ENCODE data around the gene TOR2A. TPM values are rescaled to one million over a fixed set of nuclear protein-coding genes. Genes with fewer than 3 reads are reported as not detected.

Gene TOR2A
- total RNA-seq, 2 experiments from 2014 or later, result 24.9 TPM

DNA sequence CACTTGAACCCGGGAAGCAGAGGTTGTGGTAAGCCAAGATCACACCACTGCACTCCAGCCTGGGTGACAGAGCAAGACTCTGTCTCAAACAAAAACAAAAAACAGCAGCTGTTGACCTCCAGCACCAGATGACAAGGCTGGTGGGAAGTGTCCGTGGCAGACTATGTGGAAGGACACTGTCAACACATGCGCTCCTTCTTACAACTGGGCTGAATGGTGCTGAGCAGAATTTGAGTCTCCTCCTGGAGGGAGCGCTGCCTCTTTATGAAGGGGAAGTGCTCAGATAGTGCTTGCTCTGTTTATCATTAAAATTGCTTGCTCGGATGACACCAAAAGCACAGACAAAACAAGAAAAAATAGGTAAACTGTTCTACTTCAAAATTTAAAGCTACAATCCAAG, 37.5 kb downstream of the TOR2A start:
- ChIA-PET POLR2A (no interaction called here), CTCF (no interaction called here)

DNA sequence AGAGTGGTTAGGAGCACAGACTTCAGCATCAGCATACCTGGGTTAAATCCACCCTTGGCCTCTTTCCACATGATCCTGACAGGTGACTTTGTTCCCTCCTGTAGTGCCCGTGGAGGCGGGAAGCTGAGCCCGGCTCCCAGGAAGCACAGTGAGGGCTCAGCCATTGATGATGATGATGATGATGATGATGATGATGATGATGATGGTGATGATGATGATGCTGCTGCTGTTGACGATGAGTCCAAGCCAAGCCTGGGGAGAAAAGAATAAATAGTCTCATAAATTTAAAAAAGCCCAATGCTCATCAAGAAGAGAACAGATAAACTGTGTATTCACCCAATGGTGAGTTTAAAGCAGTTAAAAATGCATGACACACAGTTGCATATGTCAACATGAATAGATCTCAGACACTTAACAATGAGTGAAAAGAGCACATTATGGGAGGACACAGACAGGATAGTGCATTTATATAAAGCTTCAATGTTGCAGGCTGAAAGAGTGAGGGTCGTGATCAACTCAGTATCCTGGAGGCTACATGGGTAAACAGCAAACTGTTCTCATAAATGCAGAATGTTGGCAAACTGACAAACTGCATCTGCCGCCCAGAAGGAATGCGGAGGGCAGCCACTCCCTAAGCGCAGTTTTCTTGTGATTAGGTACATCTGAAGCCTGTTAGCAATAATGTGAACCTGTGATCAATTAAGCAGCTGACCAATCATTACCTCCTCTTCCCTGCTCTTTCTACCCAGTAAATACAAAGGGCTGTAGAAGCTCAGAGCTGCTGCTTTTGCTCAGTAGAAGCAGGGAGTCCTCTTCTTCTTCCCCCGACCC, 40.0 kb downstream of the TOR2A start:
- POLR2A ChIA-PET, result no interaction called here
- CTCF ChIA-PET, result no interaction called here

DNA sequence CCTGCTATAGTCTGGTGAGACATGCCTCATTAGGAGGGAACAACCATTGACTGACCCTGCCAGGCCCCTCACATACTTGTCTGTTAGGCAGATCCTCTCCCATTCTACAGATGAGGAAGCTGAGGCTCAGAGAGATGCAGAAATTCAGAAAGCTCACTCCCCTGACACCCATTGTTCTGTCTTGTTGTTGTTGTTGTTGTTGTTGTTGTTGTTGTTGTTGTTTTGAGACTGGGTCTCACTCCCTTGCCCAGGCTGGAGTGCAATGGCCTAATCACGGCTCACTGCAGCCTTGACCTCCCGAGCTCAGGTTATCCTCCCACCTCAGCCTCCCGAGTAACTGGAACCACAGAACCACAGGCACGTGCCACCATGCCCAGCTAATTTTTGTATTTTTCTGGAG, 41.4 kb downstream of the TOR2A start:
- ChIA-PET POLR2A (no interaction called here), CTCF (no interaction called here)

DNA sequence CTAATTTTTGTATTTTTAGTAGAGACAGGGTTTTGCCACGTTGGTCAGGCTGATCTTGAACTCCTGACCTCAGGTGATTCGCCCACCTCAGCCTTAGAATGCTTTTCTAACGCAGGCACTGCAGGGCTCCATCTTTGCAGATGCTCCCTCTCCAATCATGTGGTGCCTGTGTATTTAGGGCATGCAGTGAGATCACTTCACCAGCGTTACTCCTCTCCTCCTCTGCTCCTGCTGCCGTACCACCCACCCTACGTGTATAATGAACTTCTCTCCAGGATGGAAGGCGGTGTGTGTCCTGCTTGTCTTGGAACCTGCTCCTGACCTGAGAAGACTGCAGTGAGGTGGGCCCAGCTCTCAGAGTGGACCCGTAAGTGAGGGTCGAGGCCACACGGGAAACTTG, 42.0 kb downstream of the TOR2A start:
- ChIA-PET CTCF (interaction anchor here (1.1 kb wide), 1 partner anchor 22 kb away, joined by 5 read pairs; the partner anchor contains the start of genes PTRH1 and TTC16), POLR2A (no interaction called here)

DNA sequence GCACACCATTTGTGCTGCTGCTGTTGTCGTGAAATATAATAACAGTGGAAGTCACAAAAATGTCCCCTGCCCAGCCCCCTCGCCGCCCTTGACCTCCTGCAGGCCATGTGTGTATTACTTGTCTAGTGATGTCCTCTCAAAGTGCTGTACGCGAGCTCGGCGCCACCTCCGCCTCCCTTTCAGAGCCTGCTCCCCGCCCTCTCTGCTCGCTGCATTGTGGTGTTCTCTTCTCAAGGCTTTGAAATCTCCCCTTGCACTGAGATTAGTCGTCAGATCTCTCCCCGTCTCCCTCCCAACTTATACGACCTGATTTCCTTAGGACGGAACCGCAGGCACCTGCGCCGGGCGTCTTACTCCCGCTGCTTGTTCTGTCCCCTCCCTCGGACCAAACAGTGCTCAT, 43.0 kb downstream of the TOR2A start:
- POLR2A ChIA-PET, result no interaction called here
- CTCF ChIA-PET, result interaction anchor here (1.1 to 1.4 kb wide), 2 partner anchors 23 to 178 kb away, joined by 3 to 5 read pairs; partner anchors contain the start of genes PTRH1 and TTC16

DNA sequence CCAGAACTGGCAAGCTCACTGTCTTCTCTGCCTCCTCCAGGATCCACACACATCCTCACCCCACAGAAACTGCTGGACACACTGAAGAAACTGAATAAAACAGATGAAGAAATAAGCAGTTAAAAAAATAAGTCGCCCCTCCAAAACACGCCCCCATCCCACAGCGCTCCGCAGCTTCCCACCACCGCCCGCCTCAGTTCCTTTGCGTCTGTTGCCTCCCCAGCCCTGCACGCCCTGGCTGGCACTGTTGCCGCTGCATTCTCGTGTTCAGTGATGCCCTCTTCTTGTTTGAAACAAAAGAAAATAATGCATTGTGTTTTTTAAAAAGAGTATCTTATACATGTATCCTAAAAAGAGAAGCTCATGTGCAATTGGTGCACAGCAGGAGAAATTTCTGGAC, 44.4 kb downstream of the TOR2A start:
- ChIA-PET CTCF (no interaction called here), POLR2A (interaction anchor here (0.7 kb wide), 1 partner anchor 9 kb away, joined by 5 read pairs; no protein-coding TSS in a partner anchor)

DNA sequence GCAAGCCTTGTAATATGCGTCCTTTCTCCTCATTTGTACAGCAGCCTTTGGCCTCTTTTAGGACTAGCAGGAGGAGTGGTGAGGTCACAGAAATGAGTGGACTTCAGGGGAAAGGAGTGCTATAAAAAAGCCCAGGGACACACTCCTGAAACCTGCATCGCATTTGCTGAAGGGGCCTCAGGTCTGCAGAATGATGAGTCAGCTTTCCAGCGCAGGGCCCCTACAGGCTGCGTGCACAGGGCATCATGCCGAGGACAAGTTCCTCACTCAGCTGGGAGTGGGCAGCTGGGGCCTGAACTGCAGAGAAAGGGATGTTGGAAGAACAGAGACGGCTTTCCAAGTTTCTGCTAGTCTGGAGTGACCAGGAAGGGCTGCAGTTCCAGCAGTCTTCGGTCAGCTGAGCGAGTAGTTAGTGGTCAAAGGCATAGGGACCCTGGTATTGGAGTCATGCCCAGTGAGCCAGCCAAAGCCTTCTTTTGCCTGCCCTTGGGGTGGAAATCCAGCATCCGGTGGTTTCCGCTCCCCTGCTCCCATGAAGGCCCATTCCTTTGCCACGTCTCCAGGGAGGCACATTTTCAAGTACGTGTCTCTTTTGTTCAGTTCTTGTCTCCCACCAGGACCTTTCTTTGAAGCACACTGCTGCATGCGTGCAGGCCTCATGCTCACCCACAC, 45.6 kb downstream of the TOR2A start:
- CTCF ChIA-PET, result interaction anchor here (1.0 kb wide), 2 partner anchors 24 to 180 kb away, joined by 3 read pairs; no protein-coding TSS in a partner anchor
- POLR2A ChIA-PET, result no interaction called here

DNA sequence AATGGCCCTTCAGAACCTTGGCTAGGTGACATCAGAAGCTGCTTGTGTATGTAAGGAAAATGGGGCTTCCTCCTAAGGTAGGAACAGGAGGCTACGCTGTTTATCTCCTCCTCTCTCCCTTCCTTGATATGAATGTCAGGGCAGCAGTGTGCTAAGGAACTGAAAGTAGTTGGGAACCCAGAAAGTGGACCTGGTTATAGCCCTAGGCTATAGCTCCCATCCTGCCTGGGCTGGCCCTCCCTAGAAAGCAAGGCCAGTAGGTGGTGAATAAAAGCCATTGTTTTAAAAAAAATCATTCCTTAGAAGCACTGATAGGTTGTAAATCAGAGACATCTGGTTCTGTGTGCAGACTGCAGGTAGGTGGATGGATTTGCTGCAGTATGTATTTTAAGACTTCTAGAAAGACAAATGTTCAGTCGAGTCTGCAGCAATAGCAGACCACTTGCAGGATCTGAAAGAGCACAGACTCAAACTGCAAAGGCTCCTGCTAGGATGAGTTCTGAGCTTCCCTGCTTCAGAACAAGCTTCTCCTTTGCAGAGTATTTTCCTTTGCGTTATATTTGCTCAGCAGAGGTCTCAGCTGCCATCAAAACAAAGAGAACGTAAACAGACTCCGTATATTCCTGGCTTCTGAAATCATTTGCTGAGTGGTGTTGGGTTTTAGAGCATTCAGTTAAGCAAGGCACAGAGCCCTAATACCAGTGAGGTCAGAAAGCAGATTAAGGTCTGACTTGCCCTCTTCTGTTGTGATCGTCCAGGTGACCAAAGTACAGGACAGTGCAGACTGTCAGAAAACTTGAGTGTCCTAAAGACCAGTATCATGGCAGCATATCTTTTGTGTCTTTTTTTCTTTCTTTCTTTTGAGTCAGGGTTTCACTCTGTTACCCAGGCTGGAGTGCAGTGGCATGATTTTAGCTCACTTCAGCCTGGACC, 48.4 kb downstream of the TOR2A start:
- POLR2A ChIA-PET, result no interaction called here
- CTCF ChIA-PET, result no interaction called here

DNA sequence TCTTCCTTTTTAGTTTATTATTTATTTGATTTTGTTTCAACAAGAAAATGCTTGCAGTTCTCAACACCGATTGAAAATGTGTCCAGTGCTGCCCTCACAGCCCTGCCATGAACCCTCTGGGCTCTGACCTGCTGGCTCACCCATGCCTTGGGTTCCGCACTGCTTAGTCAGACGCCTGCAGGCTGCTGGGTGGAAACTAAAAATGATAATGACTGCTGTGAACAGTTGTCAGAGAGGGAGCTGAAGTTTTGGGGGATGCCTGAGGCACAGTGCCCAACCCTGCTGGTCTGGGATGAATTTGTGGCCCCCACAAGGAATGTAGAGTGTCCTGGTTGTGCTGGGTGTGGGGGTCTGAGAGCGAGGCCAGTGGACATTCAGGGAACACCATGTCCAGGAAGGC, 50.5 kb downstream of the TOR2A start:
- CTCF ChIA-PET, result interaction anchor here (0.7 to 1.0 kb wide), 2 partner anchors 15 to 25 kb away, joined by 3 read pairs; no protein-coding TSS in a partner anchor
- POLR2A ChIA-PET, result no interaction called here

DNA sequence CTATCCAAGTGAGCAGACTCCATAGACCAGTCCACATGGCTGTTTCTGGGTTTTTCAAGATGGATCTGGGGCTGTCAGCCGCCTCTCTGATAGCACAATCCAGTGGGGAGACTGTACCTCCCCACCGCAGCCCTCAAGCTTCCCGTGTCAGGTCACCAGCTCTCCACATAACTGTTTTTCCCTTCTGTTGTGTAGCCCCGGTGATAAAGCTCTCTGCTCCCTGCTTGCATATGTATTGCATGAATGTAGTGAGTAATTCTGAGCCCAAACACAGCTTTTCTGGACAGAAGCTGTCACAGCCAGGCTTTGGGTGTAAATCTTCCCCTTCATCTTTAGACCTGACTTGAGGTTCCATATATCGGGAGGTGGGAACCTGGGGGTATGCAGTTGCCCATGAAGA, 51.4 kb downstream of the TOR2A start:
- CTCF ChIA-PET, result interaction anchor here (0.6 kb wide), 1 partner anchor 240 kb away, joined by 3 read pairs; no protein-coding TSS in a partner anchor

DNA sequence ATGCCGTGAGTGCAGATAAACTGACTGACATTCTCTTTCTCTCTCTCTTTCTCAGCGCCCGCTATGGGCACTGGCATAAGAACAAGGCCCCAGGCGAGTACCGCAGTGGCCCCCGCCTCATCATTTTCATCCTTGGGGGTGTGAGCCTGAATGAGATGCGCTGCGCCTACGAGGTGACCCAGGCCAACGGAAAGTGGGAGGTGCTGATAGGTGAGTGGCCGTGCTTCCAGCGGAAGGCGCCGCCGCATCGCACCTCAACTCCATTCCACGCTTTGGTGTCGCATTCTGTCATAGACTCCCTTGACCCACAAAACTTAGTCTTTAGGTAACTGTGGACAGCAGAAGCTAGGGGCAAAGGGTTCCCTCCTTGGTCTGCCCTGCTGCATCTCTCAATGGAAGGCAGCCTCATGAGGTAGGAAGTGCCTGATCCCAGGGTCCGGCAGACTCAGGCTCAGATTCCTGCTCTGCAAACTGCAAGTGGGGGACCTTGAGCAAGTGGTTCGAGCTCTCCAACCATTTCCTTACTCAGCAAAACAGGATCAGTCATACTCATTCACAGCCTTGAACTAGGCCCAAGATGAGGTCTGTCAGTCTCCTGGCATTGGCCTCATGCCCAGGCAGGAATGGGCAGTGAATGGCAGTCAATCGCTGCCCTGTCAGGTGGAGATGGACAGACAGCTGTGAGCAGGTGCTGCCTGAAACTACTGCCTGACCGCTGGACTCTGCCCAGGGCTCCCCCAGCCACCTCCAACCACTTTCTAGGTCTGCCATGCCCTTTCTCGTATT, 52.5 kb downstream of the TOR2A start:
- CTCF ChIA-PET, result no interaction called here
- POLR2A ChIA-PET, result no interaction called here

More for the DNA sequence above, 51.4 kb downstream of the TOR2A start:
- POLR2A ChIA-PET, result no interaction called here

Other genes with a start within 250 kb of the TOR2A start
- 10 to 100 TPM; 18.3 to 22.8 TPM for gene STXBP1, start 123.0 kb downstream of the TOR2A start, total RNA-seq
- gene CFAP157, start 28.3 kb downstream of the TOR2A start, total RNA-seq, result not detected
- gene PTRH1, start 19.6 kb downstream of the TOR2A start, total RNA-seq, result 10 to 100 TPM; 27.8 to 28.8 TPM
- 1 to 10 TPM; 1.3 to 1.4 TPM for gene TTC16, start 19.2 kb downstream of the TOR2A start, total RNA-seq
- gene SH2D3C, start 43.4 kb upstream of the TOR2A start, total RNA-seq, result 10 to 100 TPM; 17.4 to 18.3 TPM
- gene CDK9, start 50.7 kb upstream of the TOR2A start, total RNA-seq, result 100 to 1,000 TPM; 103 to 109 TPM
- 100 to 1,000 TPM; 106 to 107 TPM for gene FPGS, start 67.6 kb upstream of the TOR2A start, total RNA-seq
- 10 to 100 TPM; 19.0 to 20.5 TPM for gene ENG, start 119.4 kb upstream of the TOR2A start, total RNA-seq
- gene AK1, start 142.4 kb upstream of the TOR2A start, total RNA-seq, result 10 to 100 TPM; 11.6 to 12.6 TPM
- gene ST6GALNAC6, start 164.3 kb upstream of the TOR2A start, total RNA-seq, result 10 to 100 TPM; 52.6 to 61.1 TPM
- gene ST6GALNAC4, start 181.7 kb upstream of the TOR2A start, total RNA-seq, result 10 to 100 TPM; 44.1 to 44.2 TPM
- gene PIP5KL1, start 195.5 kb upstream of the TOR2A start, total RNA-seq, result 1 to 10 TPM; 1.0 to 2.5 TPM
- gene DPM2, start 202.6 kb upstream of the TOR2A start, total RNA-seq, result 10 to 100 TPM; 74.8 to 76.5 TPM
- gene EEIG1, start 245.7 kb upstream of the TOR2A start, total RNA-seq, result 10 to 100 TPM; 47.3 to 48.5 TPM